ENCODE data around the gene PROB1.

PROB1 gene

GRCh38 chr5:139371482-139372435 lies 23.1 kb downstream of the PROB1 start:
- TF ChIP-seq REST (IDR thresholded peaks at IDR 0.05; ENCODE audit: low read depth) (no peak), USF1 (IDR thresholded peaks at IDR 0.05) (no peak), YY1 (IDR thresholded peaks at IDR 0.05; ENCODE audit: low read depth) (no peak), TEAD4 (IDR thresholded peaks at IDR 0.05) (no peak), CEBPB (IDR thresholded peaks at IDR 0.05) (no peak), TAF1 (IDR thresholded peaks at IDR 0.05; ENCODE audit: low read depth) (no peak)

- TF ChIP-seq EGR1 (IDR thresholded peaks at IDR 0.05), result no peak
- no peak for TF ChIP-seq TEAD4 (IDR thresholded peaks at IDR 0.05)
- no peak for TF ChIP-seq TAF1 (IDR thresholded peaks at IDR 0.05; ENCODE audit: low read depth)
- no peak for TF ChIP-seq FOXM1 (IDR thresholded peaks at IDR 0.05; ENCODE audit: borderline replicate concordance, low read depth)
- no peak for TF ChIP-seq ZBTB7A (IDR thresholded peaks at IDR 0.05; ENCODE audit: low read depth)
- TF ChIP-seq TCF12 (IDR thresholded peaks at IDR 0.05; ENCODE audit: low read depth), result no peak
- TF ChIP-seq YY1 (IDR thresholded peaks at IDR 0.05; ENCODE audit: low read depth), result no peak
- TF ChIP-seq NFIC (IDR thresholded peaks at IDR 0.05), result no peak
- no peak for TF ChIP-seq REST (IDR thresholded peaks at IDR 0.05; ENCODE audit: low read depth)
- TF ChIP-seq USF1 (IDR thresholded peaks at IDR 0.05), result no peak
- no peak for TF ChIP-seq CEBPB (IDR thresholded peaks at IDR 0.05)
- TF ChIP-seq CREB1 (IDR thresholded peaks at IDR 0.05; ENCODE audit: low read depth), result no peak
- no peak for TF ChIP-seq MAX (IDR thresholded peaks at IDR 0.05)
- TF ChIP-seq EP300 (IDR thresholded peaks at IDR 0.05; ENCODE audit: borderline replicate concordance), result no peak
Measured at GRCh38 chr5:139369181-139369580, 25.7 kb downstream of the PROB1 start.

GRCh38 chr5:139368613-139369012 lies 26.3 kb downstream of the PROB1 start:
- TF ChIP-seq CEBPB (IDR thresholded peaks at IDR 0.05), result no peak
- no peak for TF ChIP-seq FOXM1 (IDR thresholded peaks at IDR 0.05; ENCODE audit: borderline replicate concordance, low read depth)
- no peak for TF ChIP-seq REST (IDR thresholded peaks at IDR 0.05; ENCODE audit: low read depth)
- peak; percentile 43; the same call in 1 of the 2 replicates for TF ChIP-seq RAD21 (IDR thresholded peaks at IDR 0.05; ENCODE audit: low read depth)
- no peak for TF ChIP-seq ZBTB7A (IDR thresholded peaks at IDR 0.05; ENCODE audit: low read depth)
- TF ChIP-seq MAX (IDR thresholded peaks at IDR 0.05), result no peak
- TF ChIP-seq TCF12 (IDR thresholded peaks at IDR 0.05; ENCODE audit: low read depth), result no peak
- no peak for TF ChIP-seq EGR1 (IDR thresholded peaks at IDR 0.05)

- TF ChIP-seq TCF12 (IDR thresholded peaks at IDR 0.05; ENCODE audit: low read depth), result no peak
Measured at GRCh38 chr5:139364466-139364865, 30.4 kb downstream of the PROB1 start.

GRCh38 chr5:139363937-139364336 lies 31.0 kb downstream of the PROB1 start:
- TF ChIP-seq CEBPB (IDR thresholded peaks at IDR 0.05) (no peak), FOXM1 (IDR thresholded peaks at IDR 0.05; ENCODE audit: borderline replicate concordance, low read depth) (no peak), RAD21 (IDR thresholded peaks at IDR 0.05; ENCODE audit: low read depth) (no peak), NFIC (IDR thresholded peaks at IDR 0.05) (no peak), EP300 (IDR thresholded peaks at IDR 0.05; ENCODE audit: borderline replicate concordance) (no peak), CREB1 (IDR thresholded peaks at IDR 0.05; ENCODE audit: low read depth) (no peak), TEAD4 (IDR thresholded peaks at IDR 0.05) (no peak)
